ENCODE data around the gene SETD1B.
A peak's percentile ranks its signal among the peaks of the same experiment; 100 is the strongest.
"Not testable (repeated sequence)": the region's sequence is repeated elsewhere in the genome, so short reads cannot be mapped to it uniquely, and the experiment has no call there.

The SETD1B gene

DNA sequence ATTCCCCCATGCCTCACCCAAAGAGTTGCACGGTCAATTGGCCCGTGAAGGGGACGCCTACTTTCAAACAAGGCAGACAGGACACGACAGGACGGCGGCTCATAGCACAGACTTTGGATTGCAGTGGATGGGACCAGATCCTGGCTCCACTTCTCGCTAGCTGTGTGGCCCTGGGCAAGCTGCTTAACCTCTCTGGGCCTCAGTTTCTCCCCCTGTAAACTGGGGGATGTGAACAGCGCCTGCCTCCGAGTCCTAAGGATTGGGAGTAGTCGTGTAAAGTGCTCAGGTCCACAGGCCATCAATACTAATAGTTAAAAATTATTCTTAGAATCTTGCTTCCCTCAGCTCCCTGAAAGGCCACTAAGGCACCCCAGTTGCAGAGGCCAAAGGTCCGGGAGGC is 23.4 kb upstream of the SETD1B start:
- DNase-seq (ENCODE audit: low spot score) = no peak
- no peak for FAIRE-seq

DNA sequence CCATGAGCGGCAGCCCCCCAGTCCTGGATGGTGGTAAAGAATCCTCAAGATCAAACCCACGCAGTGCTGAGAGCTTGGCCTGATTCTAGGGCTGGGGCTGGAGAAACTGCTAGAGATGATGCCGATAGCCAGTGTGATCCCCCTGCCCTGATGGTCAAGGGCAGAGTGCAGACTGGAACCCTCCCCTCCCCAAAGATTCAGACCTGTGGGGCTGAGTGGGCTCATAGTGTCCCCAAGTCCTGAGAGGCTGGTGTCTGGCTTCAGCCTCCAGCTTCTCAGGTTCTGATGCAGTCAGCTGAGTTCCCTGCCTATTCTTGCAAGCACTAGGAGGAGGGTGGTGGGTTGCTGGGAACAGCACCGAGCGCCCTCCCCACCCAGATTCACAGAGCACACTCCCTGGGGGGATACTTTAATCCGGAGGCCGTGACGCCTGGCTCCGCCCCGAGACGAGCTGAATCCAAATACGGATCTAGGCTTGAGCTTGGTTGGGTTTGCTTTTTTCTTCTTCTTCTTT is 22.3 kb upstream of the SETD1B start:
- FAIRE-seq = no peak

DNA sequence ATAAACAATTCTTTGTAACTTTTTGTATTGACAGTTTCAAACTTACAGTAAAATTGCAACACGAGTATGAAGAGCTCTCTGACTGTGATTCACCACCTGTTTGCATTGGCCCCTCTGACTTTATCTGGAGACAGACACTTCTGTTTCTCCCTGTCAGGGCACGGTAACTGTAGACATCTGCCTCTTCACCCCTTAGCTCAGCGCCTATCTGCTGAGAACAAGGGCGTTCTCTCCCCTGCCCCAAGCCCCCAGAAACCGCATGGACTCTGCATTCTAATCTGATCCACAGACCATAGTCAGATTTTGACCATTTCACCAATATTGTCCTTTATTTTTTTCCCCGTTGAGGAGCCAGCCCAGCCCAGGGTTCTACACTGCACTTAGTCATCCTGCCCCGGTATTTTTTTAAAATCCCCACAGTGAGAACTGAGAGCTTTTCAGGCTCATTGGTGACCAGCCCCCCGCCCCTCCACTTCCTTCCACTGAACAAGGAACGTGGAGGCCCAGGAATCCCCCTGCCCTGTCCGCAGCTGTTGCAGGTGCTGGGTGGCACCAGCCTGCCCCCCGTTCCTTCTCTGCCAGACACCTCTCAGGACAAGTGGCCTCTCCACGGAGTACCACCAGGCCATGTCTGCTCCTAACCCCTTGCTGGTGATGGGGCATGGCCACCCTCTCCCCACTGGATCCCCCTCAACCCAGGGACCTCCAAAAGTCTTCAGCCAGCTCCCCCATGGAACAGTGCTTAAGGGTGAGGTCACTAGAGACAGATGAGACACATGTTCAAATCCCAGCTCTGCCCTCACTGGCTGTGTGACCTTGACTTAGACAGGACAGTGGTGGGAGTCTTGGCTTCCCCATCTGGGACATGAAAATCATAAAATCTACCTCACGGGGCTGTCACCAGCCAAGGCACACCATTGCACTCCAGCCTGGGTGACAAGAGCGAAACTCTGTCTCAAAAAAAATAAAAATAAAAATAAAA is 21.5 kb upstream of the SETD1B start:
- FAIRE-seq = no peak

More for the DNA sequence above, 22.3 kb upstream of the SETD1B start:
- no peak for DNase-seq (ENCODE audit: low spot score)

DNA sequence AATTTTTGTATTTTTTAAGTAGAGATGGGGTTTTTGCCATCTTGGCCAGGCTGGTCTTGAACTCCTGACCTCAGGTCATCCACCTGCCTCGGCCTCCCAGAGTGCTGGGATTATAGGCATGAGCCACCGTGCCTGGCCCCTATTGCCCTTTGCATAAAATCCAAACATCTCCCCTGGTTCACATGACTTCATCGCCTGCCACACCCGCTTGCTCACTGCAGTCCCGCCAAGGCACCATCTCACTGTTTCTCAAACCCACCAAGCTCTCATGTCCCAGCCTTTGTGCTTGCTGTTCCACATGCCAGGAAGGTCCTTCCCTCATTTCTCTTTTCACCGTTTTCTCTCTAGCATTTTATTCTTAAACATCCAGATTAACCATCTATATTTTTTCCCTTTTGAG is 20.0 kb upstream of the SETD1B start:
- DNase-seq (ENCODE audit: low spot score) (peak; percentile 73), FAIRE-seq (no peak)

More for the DNA sequence above, 21.5 kb upstream of the SETD1B start:
- no peak for DNase-seq (ENCODE audit: low spot score)

DNA sequence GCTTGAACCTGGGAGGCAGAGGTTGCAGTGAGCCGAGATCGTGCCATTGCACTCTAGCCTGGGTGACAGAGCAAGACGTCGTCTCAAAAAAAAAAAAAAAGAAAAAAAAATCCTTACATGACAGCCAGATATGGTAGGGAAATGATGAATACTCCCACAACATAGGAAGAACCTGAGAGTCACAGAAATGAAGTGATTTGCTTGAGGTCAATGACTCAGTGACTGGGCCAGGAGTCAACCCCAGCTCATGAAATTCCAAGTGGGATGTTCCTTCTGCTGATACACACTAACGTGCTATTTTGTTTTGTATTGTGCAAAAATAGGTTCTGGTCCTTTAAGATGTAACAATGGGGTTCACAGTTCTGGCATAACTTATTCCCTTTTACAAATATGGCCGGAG is 19.3 kb upstream of the SETD1B start:
- DNase-seq (ENCODE audit: low spot score) (peak; percentile 95), FAIRE-seq (peak; percentile 93)

DNA sequence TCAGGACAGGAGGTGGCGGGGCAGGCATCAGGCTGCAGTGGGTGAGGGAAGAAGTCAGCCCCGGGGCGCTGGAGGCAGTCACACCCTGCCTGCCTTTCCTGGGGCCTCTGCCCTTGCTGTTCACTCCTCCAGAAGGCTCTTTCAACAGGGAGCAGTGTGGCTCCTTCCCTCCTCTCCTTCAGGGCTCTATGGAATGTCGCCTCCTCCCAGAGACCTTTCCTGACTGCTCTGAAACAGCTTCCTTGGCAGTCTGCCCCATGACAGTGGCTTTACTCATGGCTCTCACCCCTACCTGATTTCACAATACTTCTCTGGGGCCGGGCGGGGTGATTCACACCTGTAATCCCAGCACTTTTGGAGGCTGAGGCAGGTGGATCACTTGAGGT is 17.4 kb upstream of the SETD1B start:
- FAIRE-seq = peak; percentile 75

DNA sequence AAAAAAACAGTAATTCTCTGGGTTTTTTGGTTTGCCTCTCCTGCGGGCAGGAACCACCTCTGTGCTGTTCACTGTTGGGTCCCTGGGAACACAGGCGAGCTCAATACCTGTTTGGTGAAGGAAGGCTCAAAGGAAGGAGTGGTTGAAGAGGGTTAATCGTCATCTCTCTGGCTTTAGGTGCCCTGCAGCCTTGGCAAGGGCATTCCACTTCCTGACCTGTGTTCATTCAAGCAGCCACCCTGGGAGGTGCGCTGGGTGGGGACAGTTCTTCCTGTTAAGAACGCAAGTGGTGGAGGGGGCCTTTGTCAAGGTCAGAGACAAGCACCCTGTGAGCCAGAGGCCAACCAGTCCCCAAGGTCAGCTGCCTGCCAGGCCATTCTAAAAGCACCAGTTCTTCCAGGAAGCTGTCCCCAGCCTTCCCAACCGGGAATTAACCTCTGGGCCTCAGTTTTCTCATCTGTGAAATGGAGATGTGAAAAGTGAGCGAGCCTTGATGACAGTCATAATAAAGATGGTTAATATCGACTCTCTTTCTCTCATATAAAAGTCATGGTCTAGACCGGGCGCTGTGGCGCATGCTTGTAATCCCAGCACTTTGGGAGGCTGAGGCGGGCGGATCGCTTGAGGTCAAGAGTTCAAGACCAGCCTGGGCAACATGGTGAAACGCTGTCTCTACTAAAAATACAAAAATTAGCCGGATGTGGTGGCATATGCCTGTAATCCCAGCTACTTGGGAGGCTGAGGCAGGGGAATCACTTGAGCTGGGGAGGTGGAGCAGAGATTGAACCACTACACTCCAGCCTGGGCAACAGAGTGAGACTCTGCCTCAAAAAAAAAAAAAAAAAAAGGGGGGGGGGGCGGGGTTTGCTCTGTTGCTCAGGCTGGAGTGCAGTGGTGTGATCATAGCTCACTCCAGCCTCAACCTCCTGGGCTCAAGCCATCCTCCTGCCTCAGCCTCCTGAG is 16.5 kb upstream of the SETD1B start:
- DNase-seq (ENCODE audit: low spot score) = no peak
- FAIRE-seq = no peak

More for the DNA sequence above, 17.4 kb upstream of the SETD1B start:
- DNase-seq (ENCODE audit: low spot score) = peak; percentile 97

DNA sequence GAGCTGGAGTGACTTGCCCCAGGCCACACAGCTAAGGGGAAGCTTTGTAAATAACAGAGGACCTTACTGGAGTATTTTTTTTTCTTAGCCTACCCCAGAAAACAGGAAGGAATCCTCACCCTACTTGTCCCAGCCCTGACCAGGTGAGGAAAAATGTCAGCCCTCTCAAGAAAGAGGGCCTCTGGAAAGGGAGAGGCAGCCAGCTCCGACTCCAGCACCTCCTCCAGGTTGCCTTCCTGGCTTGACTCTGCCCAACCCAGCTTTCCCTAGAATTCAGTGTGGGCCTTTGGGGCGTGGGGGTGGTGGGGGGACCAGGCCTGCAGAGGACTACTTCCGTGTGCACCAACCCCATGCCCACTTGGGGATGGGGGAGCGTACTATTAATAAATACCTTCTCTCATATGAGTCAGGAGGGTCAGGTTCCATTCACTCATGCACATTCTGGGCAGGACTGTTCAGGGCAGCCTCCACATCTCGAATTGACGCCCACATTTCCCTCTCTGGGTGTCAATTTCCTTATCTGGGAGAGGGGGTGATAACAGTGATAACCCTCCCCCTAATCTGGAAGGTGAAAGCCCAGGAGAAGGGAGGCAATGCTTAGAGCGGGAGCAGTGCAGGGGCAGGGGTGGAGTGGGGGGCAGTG is 15.5 kb upstream of the SETD1B start:
- no peak for FAIRE-seq

DNA sequence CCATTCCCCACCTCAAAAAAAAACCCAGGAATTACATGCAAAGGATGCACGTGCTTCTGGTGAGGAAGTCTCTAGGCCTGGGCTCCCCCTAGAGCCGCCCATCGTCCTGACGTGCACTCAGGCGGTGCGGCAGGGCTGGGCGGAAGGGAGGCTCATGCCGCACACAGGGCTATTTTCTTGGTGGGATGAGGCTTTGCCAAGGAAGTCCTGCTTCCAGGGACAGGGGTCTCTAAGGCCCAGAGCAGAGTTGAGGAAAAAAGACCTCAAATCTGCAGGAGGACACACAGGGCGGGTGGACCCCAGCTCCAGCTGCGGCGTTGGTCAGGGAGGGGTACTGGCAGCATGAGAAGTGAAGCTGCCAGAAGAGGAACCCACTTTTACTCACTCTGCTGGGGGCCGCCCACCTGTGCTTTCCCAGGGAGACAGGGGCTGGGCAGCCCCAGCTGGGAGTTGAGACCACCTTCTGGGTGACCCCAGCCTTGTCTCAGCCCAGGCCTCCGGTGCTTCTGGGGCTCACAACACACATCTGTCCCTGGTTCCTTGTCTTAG is 14.5 kb upstream of the SETD1B start:
- FAIRE-seq (no peak), DNase-seq (ENCODE audit: low spot score) (no peak)

More for the DNA sequence above, 15.5 kb upstream of the SETD1B start:
- no peak for DNase-seq (ENCODE audit: low spot score)

DNA sequence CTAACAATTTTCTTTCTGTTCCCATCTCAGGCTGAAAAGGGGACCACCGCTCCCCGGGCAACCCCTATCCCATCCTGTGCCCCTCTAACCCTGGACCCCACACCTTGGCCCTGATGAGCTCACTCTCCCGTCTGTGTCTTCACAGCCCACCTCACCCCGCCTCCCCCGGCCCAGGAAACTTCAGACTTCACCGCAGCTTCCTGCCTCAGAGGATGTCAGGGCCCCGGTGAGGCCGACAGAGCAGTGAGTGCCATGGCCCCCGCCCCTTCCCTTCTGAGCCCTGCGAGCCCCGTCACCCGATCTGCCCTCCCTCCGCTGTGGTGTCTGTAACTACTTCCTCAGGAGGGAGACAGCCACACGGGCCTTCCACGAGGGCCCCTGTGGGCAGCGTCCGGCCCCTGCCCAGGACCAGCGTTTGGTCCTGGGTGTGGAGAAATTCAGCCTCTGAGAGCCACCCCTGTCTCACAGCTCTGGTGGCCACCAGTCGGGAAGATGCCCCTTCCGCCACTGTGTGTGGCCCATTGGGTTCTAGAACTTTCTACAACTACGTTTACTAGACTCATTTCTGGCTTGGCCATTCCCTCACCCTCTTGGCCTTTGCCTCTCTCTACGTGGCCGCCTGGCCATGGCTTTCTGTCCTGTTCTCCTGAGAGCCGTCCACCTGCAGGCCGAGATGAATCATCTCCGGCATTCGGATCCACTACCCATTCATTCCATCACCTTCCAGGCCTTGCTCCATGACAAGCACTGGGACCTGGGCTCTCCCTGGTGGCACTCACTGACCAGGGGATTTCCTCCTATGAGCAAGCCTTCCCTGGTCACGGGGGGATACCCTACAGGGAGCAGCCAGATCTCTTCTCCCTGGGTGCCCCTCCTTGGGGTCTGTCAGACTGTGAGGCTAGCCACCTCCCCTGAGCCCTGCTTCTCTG is 13.7 kb upstream of the SETD1B start:
- peak; percentile 79 for DNase-seq (ENCODE audit: low spot score)
- FAIRE-seq = no peak

DNA sequence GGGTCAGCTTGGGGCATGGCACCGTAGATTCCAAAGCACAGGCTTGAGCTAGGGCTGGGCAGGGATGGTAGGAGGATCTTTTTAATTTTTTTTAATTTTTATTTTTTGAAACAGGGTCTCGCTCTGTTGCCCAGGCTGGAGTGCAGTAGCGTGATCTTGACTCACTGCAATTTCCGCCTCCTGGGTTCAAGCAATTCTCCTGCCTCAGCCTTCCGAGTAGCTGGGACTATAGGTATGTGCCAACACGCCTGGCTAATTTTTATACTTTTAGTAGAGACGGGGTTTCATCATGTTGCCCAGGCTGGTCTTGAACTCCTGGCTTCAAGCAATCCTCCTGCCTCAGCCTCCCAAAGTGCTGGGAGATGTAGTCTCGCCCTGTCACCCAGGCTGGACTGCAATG is 13.0 kb upstream of the SETD1B start:
- not testable (repeated sequence) for DNase-seq (ENCODE audit: low spot score); FAIRE-seq

DNA sequence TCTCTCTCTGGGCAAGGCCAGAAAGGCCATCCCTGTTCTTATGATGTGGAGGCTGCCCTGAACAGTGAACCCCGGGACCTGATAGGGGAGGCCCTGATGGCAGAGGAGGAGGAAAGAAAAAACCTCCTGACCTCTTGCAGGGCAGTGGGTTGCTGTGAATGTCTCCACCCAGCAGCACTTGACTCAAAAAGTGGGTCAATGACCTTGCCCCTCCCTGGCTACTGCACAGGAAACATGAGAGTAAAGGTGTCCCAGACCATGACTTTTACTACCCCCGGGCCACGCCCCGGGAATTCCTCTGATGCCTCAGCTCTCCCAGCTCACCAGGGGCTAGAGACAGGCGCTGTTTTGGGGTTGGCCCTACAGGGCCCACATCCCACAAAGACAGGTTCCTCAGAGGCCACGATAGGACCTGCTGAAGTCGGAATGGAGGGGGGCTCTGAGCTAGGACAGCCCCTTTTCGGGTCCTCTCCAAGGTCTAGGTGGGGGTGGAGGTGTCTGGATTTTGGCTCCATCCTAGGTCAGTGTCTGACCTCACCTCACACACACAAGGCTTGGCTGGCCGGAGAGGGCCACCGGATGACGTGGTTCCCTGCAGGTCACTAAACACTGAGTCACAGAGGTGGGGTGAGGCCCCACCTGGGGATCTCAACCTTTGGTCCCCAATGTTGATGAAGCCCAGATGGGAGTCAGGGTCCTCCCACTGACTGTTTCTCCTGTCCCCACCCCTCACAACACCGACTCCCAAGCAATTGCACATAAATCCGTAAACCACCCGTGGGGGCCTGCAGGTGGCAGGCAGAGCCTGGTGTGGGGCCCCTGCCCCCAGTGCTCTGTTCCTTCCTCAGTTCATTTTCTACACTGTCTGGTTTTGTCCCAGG is 11.9 kb upstream of the SETD1B start:
- FAIRE-seq (no peak), DNase-seq (ENCODE audit: low spot score) (peak; percentile 49)

DNA sequence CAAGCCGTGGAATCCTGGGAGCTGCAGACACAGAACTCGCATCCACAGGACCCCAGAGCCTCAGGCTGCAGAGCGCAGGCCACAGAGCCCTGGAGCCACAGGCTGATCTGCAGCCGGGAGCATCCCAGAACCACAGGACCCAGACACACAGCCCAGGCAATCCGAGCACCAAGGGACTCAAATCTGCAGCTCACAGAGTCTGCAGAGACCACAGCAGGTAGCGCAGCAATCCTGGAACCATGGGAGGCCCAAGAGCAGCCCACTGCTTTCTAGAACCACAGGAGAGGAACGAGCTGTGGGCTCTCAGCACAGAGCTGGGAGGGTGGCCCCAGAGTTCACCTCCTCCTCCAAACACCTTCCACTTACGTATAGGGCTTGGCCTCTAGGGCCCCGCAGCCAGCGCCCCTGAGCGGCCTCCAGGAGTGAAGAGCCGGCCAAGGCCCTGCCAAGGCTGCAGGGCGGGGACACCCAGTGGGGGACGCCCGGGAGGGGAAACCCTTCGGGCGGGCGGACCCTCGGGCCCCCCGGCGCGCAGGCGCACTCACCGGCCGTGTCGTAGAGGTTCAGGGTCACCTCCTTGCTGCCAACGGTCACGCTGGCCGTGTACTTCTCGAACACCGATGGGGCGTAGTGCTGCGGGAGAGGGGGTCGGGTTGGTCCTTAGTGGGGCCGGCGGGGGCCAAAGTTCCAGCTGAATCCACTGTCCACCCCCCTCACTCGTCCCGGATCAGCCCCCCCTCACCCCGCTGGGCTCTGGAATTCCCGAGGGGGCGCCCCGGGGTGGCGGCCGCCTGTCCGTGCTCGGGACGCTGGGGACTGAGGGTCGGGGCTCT is 11.0 kb upstream of the SETD1B start:
- no peak for FAIRE-seq
- no peak for DNase-seq (ENCODE audit: low spot score)

DNA sequence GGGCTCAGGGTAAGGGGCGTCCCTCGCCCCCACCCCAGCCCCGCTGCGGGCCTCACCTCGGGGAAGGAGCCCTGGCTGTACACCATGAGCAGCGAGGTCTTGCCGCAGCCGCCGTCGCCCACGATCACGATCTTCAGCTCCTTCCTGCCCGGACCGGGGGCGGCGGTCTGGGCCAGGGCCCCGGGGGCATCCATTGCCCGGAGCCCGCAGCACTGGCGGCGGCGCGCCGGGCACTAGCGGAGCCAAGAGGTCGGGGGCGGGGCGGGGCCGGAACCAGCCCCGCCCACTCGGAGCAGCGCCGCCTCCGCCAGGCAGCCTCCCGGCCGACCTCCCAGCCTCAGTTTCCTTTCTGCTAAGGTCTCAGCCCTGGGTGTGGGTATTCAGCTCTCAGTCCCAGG is 10.4 kb upstream of the SETD1B start, which contains the start of gene RHOF:
Gene RHOF, minus strand, starts transcription at position 249 of the 398 bp plus-strand sequence. Its CDS starts 55 bp downstream, at position 194.
- no peak for DNase-seq (ENCODE audit: low spot score)
- FAIRE-seq = no peak

DNA sequence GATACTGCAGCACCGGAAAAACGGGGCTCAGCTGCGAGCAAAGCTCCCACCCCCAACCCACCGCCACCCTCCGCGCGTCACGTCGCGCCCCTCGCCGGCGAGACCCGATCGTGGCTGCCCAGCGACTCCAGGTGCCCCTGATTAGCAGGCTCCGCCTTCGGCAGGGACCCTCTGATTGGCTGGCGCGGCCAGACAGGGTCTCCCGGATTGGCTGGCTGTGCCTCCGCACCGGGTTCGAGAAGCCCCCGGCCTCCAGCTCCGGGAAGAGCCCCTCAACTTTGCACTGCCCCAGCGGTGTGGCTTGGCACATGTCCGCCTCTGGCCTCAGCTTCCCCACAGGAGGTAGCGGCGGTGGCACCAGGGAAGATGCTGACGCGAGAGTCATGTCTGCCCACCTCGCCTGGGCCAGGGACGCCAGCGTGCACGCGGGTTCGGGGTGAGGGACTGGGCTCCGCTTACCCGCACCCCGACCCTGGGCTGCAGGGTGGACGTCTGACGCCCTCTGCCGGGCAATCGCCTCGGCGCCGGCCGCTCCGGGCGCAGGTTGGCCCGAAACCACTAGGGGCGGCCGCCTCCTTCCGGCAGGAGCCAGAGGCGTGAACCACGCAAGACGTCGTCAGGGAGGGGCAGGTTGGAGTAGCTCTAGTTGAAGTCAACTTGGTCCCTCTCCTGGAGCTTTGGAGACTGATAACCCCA is 9.8 kb upstream of the SETD1B start:
- DNase-seq (ENCODE audit: low spot score) (peak; percentile 79), FAIRE-seq (no peak)

DNA sequence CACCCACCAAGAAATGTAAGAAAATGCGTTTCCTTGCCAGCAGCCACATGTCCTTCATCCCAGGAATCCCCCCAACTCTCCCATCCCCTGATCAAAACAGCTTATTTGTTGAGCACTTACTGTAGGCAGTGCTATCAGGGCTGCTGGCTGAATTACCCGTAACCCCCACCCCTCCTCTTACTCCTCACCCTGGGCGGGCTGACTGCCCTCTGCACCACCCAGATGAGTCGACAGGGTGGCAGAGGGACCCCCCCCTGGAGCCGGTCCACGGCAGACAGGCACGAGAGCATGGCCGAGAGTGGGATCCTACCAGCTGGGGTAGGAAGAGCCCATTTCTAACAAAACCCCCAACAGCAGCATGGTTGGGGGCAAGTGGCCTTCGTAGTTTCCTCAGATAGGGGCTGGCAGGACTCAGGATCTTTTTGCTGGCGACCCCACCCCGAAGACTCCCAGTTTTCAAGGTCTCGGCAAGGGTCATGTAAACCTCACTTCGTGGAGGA is 9.2 kb upstream of the SETD1B start:
- peak; percentile 46 for DNase-seq (ENCODE audit: low spot score)
- FAIRE-seq = no peak

Measured in RCC 7860 (cell line).